ENCODE results near the gene KMT2B. TPM values are rescaled to one million over a fixed set of nuclear protein-coding genes. Genes with fewer than 3 reads are reported as not detected.
A peak's percentile ranks its signal among the peaks of the same experiment; 100 is the strongest.

KMT2B gene
- total and polyA plus RNA-seq, 9 of the 15 experiments (the other 6 are each of a cell fraction or from before 2014, with no cell fraction given): 0.63 to 43.9 (median 8.1) TPM

- TF ChIP-seq FOXP1 (CRISPR knock-in tag; IDR thresholded peaks at IDR 0.05): peak; percentile 93
- peak; percentile 96 for TF ChIP-seq ZNF511 (CRISPR knock-in tag; IDR thresholded peaks at IDR 0.05)
- TF ChIP-seq ZNF232 (CRISPR knock-in tag; IDR thresholded peaks at IDR 0.05): peak; percentile 56; the same call in 1 of the 2 replicates
- TF ChIP-seq E2F5 (CRISPR knock-in tag; IDR thresholded peaks at IDR 0.05): peak; percentile 74; the same call in 1 of the 2 replicates
- peak; percentile 80 for TF ChIP-seq CREM (IDR thresholded peaks at IDR 0.05; ENCODE audit: low read depth)
- 0 out of 2 replicates have a peak, but pooled peaks have one; percentile 40 for TF ChIP-seq CBFB (CRISPR knock-in tag; IDR thresholded peaks at IDR 0.05)
- peak in 1 of 2 experiments; percentile 91; a peak in 1 of 4 replicates for TF ChIP-seq TEAD1 (CRISPR knock-in tag; IDR thresholded peaks at IDR 0.05)
- no peak for TF ChIP-seq KAT8 (IDR thresholded peaks at IDR 0.05; ENCODE audit: low read depth)
- no peak for TF ChIP-seq MTA3 (IDR thresholded peaks at IDR 0.05; ENCODE audit: borderline replicate concordance)
- TF ChIP-seq LCOR (CRISPR knock-in tag; IDR thresholded peaks at IDR 0.05): peak; percentile 90
- TF ChIP-seq E2F4 (CRISPR knock-in tag; IDR thresholded peaks at IDR 0.05; ENCODE audit: low read depth): 0 out of 2 replicates have a peak, but pooled peaks have one; percentile 61
- peak; percentile 55; the same call in 1 of the 2 replicates for TF ChIP-seq FOXP4 (CRISPR knock-in tag; IDR thresholded peaks at IDR 0.05; ENCODE audit: borderline replicate concordance)
- TF ChIP-seq PURB (CRISPR knock-in tag; IDR thresholded peaks at IDR 0.05; ENCODE audit: low read depth): no peak
- no peak for TF ChIP-seq ZKSCAN1 (IDR thresholded peaks at IDR 0.05; ENCODE audit: low read depth, low read length)
- peak; percentile 83 for TF ChIP-seq ZNF431 (CRISPR knock-in tag; IDR thresholded peaks at IDR 0.05)
- peak in 1 of 2 experiments; percentile 58; a peak in 2 of 4 replicates for TF ChIP-seq FOXA3 (CRISPR knock-in tag; conservative IDR thresholded peaks at IDR 0.05 in 1 of 2, IDR thresholded peaks at IDR 0.05 in 1 of 2)
- peak; percentile 34; the same call in 1 of the 2 replicates for TF ChIP-seq CREB1 (IDR thresholded peaks at IDR 0.05)
- peak; percentile 74 for TF ChIP-seq CREB1 (CRISPR knock-in tag; IDR thresholded peaks at IDR 0.05)
- no peak for TF ChIP-seq HDAC8 (tag; IDR thresholded peaks at IDR 0.05)
- TF ChIP-seq ATF1 (CRISPR knock-in tag; IDR thresholded peaks at IDR 0.05): no peak
- TF ChIP-seq ATF1 (tag; IDR thresholded peaks at IDR 0.05): peak; percentile 75
- no peak for TF ChIP-seq SOX6 (IDR thresholded peaks at IDR 0.05)
- TF ChIP-seq ZNF23 (CRISPR knock-in tag; IDR thresholded peaks at IDR 0.05): no peak
- TF ChIP-seq CTBP1 (IDR thresholded peaks at IDR 0.05; ENCODE audit: borderline replicate concordance): peak; percentile 98
Measured at GRCh38 chr19:35704218-35704617, 13.6 kb upstream of the KMT2B start, which contains the start of gene ZBTB32 (continued).

All from K562 (cell line).